NAMALWA (cell line): ENCODE measurements around the gene STX19.
"Not testable (repeated sequence)": the region's sequence is repeated elsewhere in the genome, so short reads cannot be mapped to it uniquely, and the experiment has no call there.

Experiments used
- DNase-seq: peaks from one replicate; pipeline ENCODE4 v3.0.0-alpha.2; 2015; ENCODE audit warnings: low spot score

STX19 gene

GRCh38 chr3:93973131-93974126 is 55.0 kb downstream of the STX19 start, which contains the start of gene PROS1:
TSS of gene PROS1 (minus strand) at chr3:93973896. CDS start at chr3:93973749, 147 bp downstream.
- DNase-seq: no peak

- DNase-seq: no peak
Measured at GRCh38 chr3:93969997-93970396, 58.4 kb downstream of the STX19 start.

GRCh38 chr3:93969443-93969842 is 59.0 kb downstream of the STX19 start:
- DNase-seq: no peak

- DNase-seq: not testable (repeated sequence)
Measured at GRCh38 chr3:93965106-93965505, 63.3 kb downstream of the STX19 start.
